Endodermal cell (in vitro differentiated cells): ENCODE data around the gene DPEP3. TPM values are rescaled to one million over a fixed set of nuclear protein-coding genes. Genes with fewer than 3 reads are reported as not detected.
A peak's percentile ranks its signal among the peaks of the same experiment; 100 is the strongest.

Source experiments
- DNase-seq: peaks from one replicate; pipeline ENCODE4 v3.0.0-alpha.2; 2017
- H3K27ac ChIP-seq: 2 replicates; pipeline ENCODE4 v1.5.1; 2013; ENCODE audit warnings: mild to moderate bottlenecking, low read depth, low read length, moderate library complexity
- H3K27me3 ChIP-seq: 2 replicates; pipeline ENCODE4 v1.6.1; 2013; ENCODE audit warnings: mild to moderate bottlenecking, low read length, moderate library complexity; ENCODE audit not compliant: insufficient read depth, control insufficient read depth, poor library complexity, severe bottlenecking
- H3K36me3 ChIP-seq: 2 replicates; pipeline ENCODE4 v1.7.0; 2013; ENCODE audit warnings: mild to moderate bottlenecking, low read length, moderate library complexity; ENCODE audit not compliant: control insufficient read depth, insufficient read depth
- H3K4me1 ChIP-seq: one replicate; pipeline ENCODE4 v1.7.0; 2013; ENCODE audit warnings: low read length; ENCODE audit not compliant: control insufficient read depth, insufficient read depth
- H3K4me3 ChIP-seq: 2 replicates; pipeline ENCODE4 v1.5.1; 2013; ENCODE audit warnings: mild to moderate bottlenecking, low read length, moderate library complexity
- H3K9ac ChIP-seq: 2 replicates; pipeline ENCODE4 v1.6.1; 2013; ENCODE audit warnings: mild to moderate bottlenecking, low read length, moderate library complexity; ENCODE audit not compliant: poor library complexity, severe bottlenecking; ENCODE audit errors: extremely low read depth
- H3K9me3 ChIP-seq: 2 replicates; pipeline ENCODE4 v1.6.1; 2013; ENCODE audit warnings: mild to moderate bottlenecking, low read length, moderate library complexity; ENCODE audit not compliant: control insufficient read depth
- H3K27ac Mint-ChIP-seq: 2 replicates; pipeline ENCODE4 v1.8.0; 2020; ENCODE audit warnings: mixed read lengths
- H3K27me3 Mint-ChIP-seq: 2 replicates; pipeline ENCODE4 v1.8.0; 2021; ENCODE audit warnings: mild to moderate bottlenecking, mixed read lengths; ENCODE audit not compliant: insufficient read depth
- H3K36me3 Mint-ChIP-seq: 2 replicates; pipeline ENCODE4 v1.8.0; 2020; ENCODE audit warnings: low read depth, mixed read lengths
- H3K4me1 Mint-ChIP-seq: 2 replicates; pipeline ENCODE4 v1.8.0; 2020; ENCODE audit warnings: mixed read lengths
- H3K4me3 Mint-ChIP-seq: 2 replicates; pipeline ENCODE4 v1.8.0; 2020; ENCODE audit warnings: mild to moderate bottlenecking, moderate library complexity, mixed read lengths
- H3K9me3 Mint-ChIP-seq: 2 replicates; pipeline ENCODE4 v1.8.0; 2020; ENCODE audit warnings: mild to moderate bottlenecking, mixed read lengths
- CTCF ChIP-seq: fragments of 200-600 bp; sonication (generic); conservative IDR thresholded peaks from 2 replicates; pipeline ENCODE4 v1.5.0; 2021; ENCODE audit warnings: antibody characterized with exemption, mild to moderate bottlenecking
- whole genome bisulfite sequencing, 2 experiments: methylation state at CpG; one replicate each; pipeline versions ENCODE4 v1.1.5 to v1.1.7; 2013; ENCODE audit warnings: missing lambda C conversion rate in 2 of 2, mixed read lengths in 1 of 2; ENCODE audit not compliant: insufficient coverage in 1 of 2, insufficient read length in 1 of 2; 5-methylcytosine and 5-hydroxymethylcytosine counted together
- total RNA-seq, 2 donors: library from RNA; stranded (reverse); fragmentation: NEBNext Ultra II Directional in 1 of 2; extraction: Animal tissue kit (Norgen Biotek cat#: 25700) in 1 of 2; gene quantifications; 2 replicates in 1 of 2; 3 replicates in 1 of 2; pipeline ENCODE4 v1.2.1, GENCODE V29; 2021

The DPEP3 gene
- total RNA-seq, 2 donors from 2014 or later: 2.9 to 3.5 TPM

DNA sequence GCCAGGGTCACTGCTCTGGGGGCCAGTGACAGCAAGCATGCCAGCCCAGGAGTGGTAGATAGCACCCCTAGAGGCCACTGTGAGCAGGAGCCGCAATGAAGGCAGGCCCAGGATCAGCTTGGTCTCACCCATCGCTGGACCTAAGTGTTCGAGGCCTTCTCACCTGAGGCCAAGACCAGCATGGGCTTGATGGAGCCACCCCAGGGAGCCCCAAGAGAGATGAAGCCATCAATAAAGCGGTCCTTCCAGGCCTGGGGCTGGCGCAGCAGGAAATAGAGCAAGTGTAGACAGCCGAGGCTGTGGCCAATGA lies 38.1 kb downstream of the DPEP3 start:
- Histone ChIP-seq H3K36me3 (peaks cover 30% of the 10 kb centered on the region), H3K27me3 (no peaks in the 10 kb centered on the region), H3K4me1 (peaks cover 10% of the 10 kb centered on the region), H3K4me3 (no peak overlapping the region), H3K9ac (no peak overlapping the region), H3K27ac (no peak overlapping the region), H3K9me3 (no peaks in the 10 kb centered on the region)
- H3K27me3 Mint-ChIP-seq: no peaks in the 10 kb centered on the region
- peak; percentile 90 for TF ChIP-seq CTCF
- DNase-seq: peak; percentile 90
- no peak overlapping the region for H3K4me3 Mint-ChIP-seq
- H3K9me3 Mint-ChIP-seq: no peaks in the 10 kb centered on the region
- H3K36me3 Mint-ChIP-seq: peaks cover 13% of the 10 kb centered on the region
- 78 to 91% methylated on average over 4 to 6 of the region's 6 CpGs for WGBS, 2 experiments
- peaks cover 8% of the 10 kb centered on the region for H3K4me1 Mint-ChIP-seq
- no peak overlapping the region for H3K27ac Mint-ChIP-seq

DNA sequence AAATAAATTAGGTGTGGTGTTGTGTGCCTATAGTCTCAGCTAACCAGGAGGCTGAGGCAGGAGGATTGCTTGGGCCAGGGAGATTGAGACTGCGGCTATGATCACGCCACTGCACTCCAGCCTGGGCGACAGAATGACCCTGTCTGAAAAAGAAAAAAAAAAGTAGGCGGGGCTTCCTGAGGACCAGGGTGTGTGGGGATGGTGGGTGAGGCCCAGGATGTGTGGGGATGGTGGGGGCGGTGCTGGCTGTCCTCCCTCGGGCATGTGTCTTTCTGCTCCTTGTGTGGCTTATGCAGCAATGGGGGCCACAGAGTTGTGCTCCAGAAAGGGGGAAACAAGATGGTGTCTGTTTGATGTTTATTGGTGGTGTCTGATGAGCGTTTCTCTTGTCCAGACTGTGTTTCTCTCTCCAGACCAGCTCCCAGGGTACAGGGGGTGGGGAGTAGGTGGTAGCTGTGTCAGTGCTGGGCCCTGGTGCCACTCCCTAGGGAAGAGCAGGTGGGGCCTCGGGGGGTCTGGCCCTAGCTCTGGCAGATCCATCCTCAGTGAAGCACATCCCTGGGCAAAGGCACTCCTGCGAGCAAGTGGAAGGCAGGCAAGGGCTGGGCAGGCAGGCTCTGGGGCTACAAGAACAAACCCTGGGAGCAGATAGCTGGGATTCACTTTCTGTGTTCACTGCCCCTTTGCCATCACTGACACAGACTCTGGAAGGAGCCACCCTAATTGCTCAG lies 38.7 kb downstream of the DPEP3 start:
- DNase-seq: no peak
- H3K9ac ChIP-seq: no peak overlapping the region
- H3K4me1 Mint-ChIP-seq: peaks cover 13% of the 10 kb centered on the region
- peaks cover 13% of the 10 kb centered on the region for H3K36me3 Mint-ChIP-seq
- H3K27ac ChIP-seq: peak overlapping the region; percentile 16
- peaks cover 26% of the 10 kb centered on the region for H3K36me3 ChIP-seq
- WGBS, 2 experiments: 88 to 91% methylated on average over 4 to 9 of the region's 9 CpGs
- no peaks in the 10 kb centered on the region for H3K27me3 ChIP-seq
- TF ChIP-seq CTCF: no peak
- no peak overlapping the region for H3K4me3 Mint-ChIP-seq
- H3K27me3 Mint-ChIP-seq: no peaks in the 10 kb centered on the region
- H3K9me3 Mint-ChIP-seq: no peaks in the 10 kb centered on the region
- H3K9me3 ChIP-seq: no peaks in the 10 kb centered on the region
- H3K4me3 ChIP-seq: no peak overlapping the region
- H3K4me1 ChIP-seq: peaks cover 10% of the 10 kb centered on the region
- H3K27ac Mint-ChIP-seq: no peak overlapping the region

DNA sequence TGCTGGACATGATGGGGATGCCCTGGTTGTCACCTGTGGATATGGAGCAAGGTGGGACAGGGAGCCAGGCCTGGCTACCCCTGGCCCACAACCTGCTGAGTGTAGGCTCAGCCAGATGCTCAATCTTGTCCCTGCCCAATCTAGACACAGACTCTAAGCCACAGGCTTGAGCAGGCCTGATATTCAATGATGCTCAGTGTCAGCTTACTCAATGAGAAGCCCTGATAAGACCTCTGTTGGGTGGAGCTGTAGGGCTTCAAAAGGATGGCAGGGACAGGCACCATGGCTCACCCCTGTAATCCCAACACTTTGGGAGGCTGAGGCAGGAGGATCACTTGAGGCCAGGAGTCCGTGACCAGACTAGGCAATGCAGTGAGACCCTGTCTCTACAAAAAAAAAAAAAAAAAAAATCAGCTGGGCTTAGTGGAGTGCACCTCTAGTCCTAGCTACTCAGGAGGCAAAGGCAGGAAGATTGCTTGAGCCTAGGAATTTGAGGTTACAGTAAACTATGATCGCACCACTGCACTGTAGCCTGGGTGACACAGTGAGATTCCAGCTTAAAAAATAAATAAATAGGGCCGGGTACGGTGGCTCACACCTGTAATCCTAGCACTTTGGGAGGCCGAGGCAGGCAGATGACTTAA lies 39.7 kb downstream of the DPEP3 start:
- WGBS, 2 experiments: 93 to 95% methylated on average over 4 to 5 of the region's 5 CpGs
- no peak overlapping the region for H3K4me3 ChIP-seq
- H3K9me3 ChIP-seq: no peaks in the 10 kb centered on the region
- peaks cover 19% of the 10 kb centered on the region for H3K36me3 ChIP-seq
- peaks cover 13% of the 10 kb centered on the region for H3K4me1 Mint-ChIP-seq
- no peaks in the 10 kb centered on the region for H3K9me3 Mint-ChIP-seq
- H3K27ac ChIP-seq: no peak overlapping the region
- no peak overlapping the region for H3K27ac Mint-ChIP-seq
- no peak overlapping the region for H3K9ac ChIP-seq
- no peak for DNase-seq
- no peaks in the 10 kb centered on the region for H3K27me3 Mint-ChIP-seq
- peaks cover 10% of the 10 kb centered on the region for H3K4me1 ChIP-seq
- TF ChIP-seq CTCF: no peak
- no peaks in the 10 kb centered on the region for H3K27me3 ChIP-seq
- H3K36me3 Mint-ChIP-seq: peaks cover 5% of the 10 kb centered on the region
- no peak overlapping the region for H3K4me3 Mint-ChIP-seq
